Measurements from ENCODE around the gene CABYR. TPM values are rescaled to one million over a fixed set of nuclear protein-coding genes. Genes with fewer than 3 reads are reported as not detected.

The CABYR gene
- total RNA-seq, 1 donor from 2014 or later: 7.0 TPM

- no peaks in the 10 kb centered on the region for H3K79me2 ChIP-seq (ENCODE audit: insufficient read depth, low read length)
- no peaks in the 10 kb centered on the region for H3K4me1 ChIP-seq (ENCODE audit: insufficient read depth, low read length)
- no peak for DNase-seq (ENCODE audit: low read depth)
- H3K4me1 Mint-ChIP-seq (ENCODE audit: low read depth, unreplicated experiment): peaks cover 3% of the 10 kb centered on the region
- no peak overlapping the region for H3K4me2 ChIP-seq (ENCODE audit: low read length)
- peaks cover 1% of the 10 kb centered on the region for H3K9me3 Mint-ChIP-seq (ENCODE audit: unreplicated experiment)
- no peak for FAIRE-seq
- no peak overlapping the region for H3K27ac ChIP-seq (ENCODE audit: low read depth, low read length)
- H3K9me3 ChIP-seq (ENCODE audit: insufficient read depth, low read depth, low read length): no peaks in the 10 kb centered on the region
- H2AFZ ChIP-seq (ENCODE audit: low read depth, low read length): no peak overlapping the region
- H3K36me3 ChIP-seq (ENCODE audit: insufficient read depth, low read length): peaks cover 11% of the 10 kb centered on the region
- H3K4me3 ChIP-seq (ENCODE audit: insufficient read depth, low read depth, low read length): no peak overlapping the region
- no peak overlapping the region for H3K9ac ChIP-seq (ENCODE audit: low read length)
- TF ChIP-seq, protein P1, sequence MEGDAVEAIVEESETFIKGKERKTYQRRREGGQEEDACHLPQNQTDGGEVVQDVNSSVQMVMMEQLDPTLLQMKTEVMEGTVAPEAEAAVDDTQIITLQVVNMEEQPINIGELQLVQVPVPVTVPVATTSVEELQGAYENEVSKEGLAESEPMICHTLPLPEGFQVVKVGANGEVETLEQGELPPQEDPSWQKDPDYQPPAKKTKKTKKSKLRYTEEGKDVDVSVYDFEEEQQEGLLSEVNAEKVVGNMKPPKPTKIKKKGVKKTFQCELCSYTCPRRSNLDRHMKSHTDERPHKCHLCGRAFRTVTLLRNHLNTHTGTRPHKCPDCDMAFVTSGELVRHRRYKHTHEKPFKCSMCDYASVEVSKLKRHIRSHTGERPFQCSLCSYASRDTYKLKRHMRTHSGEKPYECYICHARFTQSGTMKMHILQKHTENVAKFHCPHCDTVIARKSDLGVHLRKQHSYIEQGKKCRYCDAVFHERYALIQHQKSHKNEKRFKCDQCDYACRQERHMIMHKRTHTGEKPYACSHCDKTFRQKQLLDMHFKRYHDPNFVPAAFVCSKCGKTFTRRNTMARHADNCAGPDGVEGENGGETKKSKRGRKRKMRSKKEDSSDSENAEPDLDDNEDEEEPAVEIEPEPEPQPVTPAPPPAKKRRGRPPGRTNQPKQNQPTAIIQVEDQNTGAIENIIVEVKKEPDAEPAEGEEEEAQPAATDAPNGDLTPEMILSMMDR (IDR thresholded peaks at IDR 0.05; ENCODE audit: insufficient read depth, low read depth, low read length): no peak
- TF ChIP-seq EZH2 (IDR thresholded peaks at IDR 0.05; ENCODE audit: insufficient read depth, low read length): no peak
- H3K27me3 Mint-ChIP-seq (ENCODE audit: low read depth, unreplicated experiment): no peaks in the 10 kb centered on the region
- no peak overlapping the region for H3K4me3 Mint-ChIP-seq (ENCODE audit: unreplicated experiment)
- H4K20me1 ChIP-seq (ENCODE audit: insufficient read depth, low read length): no peaks in the 10 kb centered on the region
- no peaks in the 10 kb centered on the region for H3K27me3 ChIP-seq (ENCODE audit: insufficient read depth, low read length)
- peaks cover 19% of the 10 kb centered on the region for H3K36me3 Mint-ChIP-seq (ENCODE audit: low read depth, unreplicated experiment)
- H3K27ac Mint-ChIP-seq (ENCODE audit: unreplicated experiment): no peak overlapping the region
These were observed 14.5 kb downstream of the CABYR start for GRCh38 chr18:24153397-24153796.

GRCh38 chr18:24157855-24158254 is 19.0 kb downstream of the CABYR start:
- Histone ChIP-seq H3K4me2 (ENCODE audit: low read length) (no peak overlapping the region), H3K27ac (ENCODE audit: low read depth, low read length) (no peak overlapping the region), H4K20me1 (ENCODE audit: insufficient read depth, low read length) (no peaks in the 10 kb centered on the region), H3K4me1 (ENCODE audit: insufficient read depth, low read length) (no peaks in the 10 kb centered on the region), H3K79me2 (ENCODE audit: insufficient read depth, low read length) (no peaks in the 10 kb centered on the region), H3K9ac (ENCODE audit: low read length) (no peak overlapping the region), H2AFZ (ENCODE audit: low read depth, low read length) (no peak overlapping the region), H3K4me3 (ENCODE audit: insufficient read depth, low read depth, low read length) (no peak overlapping the region), H3K27me3 (ENCODE audit: insufficient read depth, low read length) (no peaks in the 10 kb centered on the region), H3K9me3 (ENCODE audit: insufficient read depth, low read depth, low read length) (no peaks in the 10 kb centered on the region), H3K36me3 (ENCODE audit: insufficient read depth, low read length) (peaks cover 19% of the 10 kb centered on the region)
- H3K36me3 Mint-ChIP-seq (ENCODE audit: low read depth, unreplicated experiment): peaks cover 19% of the 10 kb centered on the region
- no peak overlapping the region for H3K4me3 Mint-ChIP-seq (ENCODE audit: unreplicated experiment)
- H3K27me3 Mint-ChIP-seq (ENCODE audit: low read depth, unreplicated experiment): no peaks in the 10 kb centered on the region
- no peak for FAIRE-seq
- no peaks in the 10 kb centered on the region for H3K9me3 Mint-ChIP-seq (ENCODE audit: unreplicated experiment)
- TF ChIP-seq, protein P1 (IDR thresholded peaks at IDR 0.05; ENCODE audit: insufficient read depth, low read depth, low read length): no peak
- no peak for TF ChIP-seq EZH2 (IDR thresholded peaks at IDR 0.05; ENCODE audit: insufficient read depth, low read length)
- no peak overlapping the region for H3K27ac Mint-ChIP-seq (ENCODE audit: unreplicated experiment)
- peaks cover 4% of the 10 kb centered on the region for H3K4me1 Mint-ChIP-seq (ENCODE audit: low read depth, unreplicated experiment)
- DNase-seq (ENCODE audit: low read depth): no peak

DNA sequence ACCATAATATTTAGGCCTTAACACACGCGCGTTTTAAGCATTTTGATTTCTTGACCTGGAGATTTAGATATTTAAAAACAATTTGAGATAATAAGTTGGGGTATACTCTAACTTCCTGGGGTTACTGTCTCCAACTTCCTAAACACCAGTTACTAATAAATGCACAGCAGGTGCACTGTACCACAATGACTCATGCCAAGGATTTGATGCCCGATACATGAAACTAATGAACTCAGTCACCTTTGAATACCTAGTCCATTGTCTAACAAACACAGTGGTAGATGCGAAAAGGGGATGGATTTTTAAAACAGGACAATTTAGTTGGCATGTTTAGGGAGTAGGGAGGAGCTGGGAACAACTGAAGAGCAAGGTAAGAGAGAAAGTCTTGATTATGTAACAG is 21.2 kb downstream of the CABYR start:
- Mint-ChIP-seq H3K27me3 (ENCODE audit: low read depth, unreplicated experiment) (no peaks in the 10 kb centered on the region), H3K9me3 (ENCODE audit: unreplicated experiment) (no peaks in the 10 kb centered on the region), H3K4me3 (ENCODE audit: unreplicated experiment) (no peak overlapping the region), H3K27ac (ENCODE audit: unreplicated experiment) (no peak overlapping the region), H3K4me1 (ENCODE audit: low read depth, unreplicated experiment) (peaks cover 4% of the 10 kb centered on the region), H3K36me3 (ENCODE audit: low read depth, unreplicated experiment) (peaks cover 19% of the 10 kb centered on the region)
- TF ChIP-seq EZH2 (IDR thresholded peaks at IDR 0.05; ENCODE audit: insufficient read depth, low read length): no peak
- TF ChIP-seq, protein P1 (IDR thresholded peaks at IDR 0.05; ENCODE audit: insufficient read depth, low read depth, low read length): no peak
- H3K27me3 ChIP-seq (ENCODE audit: insufficient read depth, low read length): no peaks in the 10 kb centered on the region
- H4K20me1 ChIP-seq (ENCODE audit: insufficient read depth, low read length): no peaks in the 10 kb centered on the region
- no peaks in the 10 kb centered on the region for H3K4me1 ChIP-seq (ENCODE audit: insufficient read depth, low read length)
- DNase-seq (ENCODE audit: low read depth) (no peak), FAIRE-seq (no peak)
- H3K9ac ChIP-seq (ENCODE audit: low read length): no peak overlapping the region
- no peak overlapping the region for H3K4me3 ChIP-seq (ENCODE audit: insufficient read depth, low read depth, low read length)
- H3K27ac ChIP-seq (ENCODE audit: low read depth, low read length): no peak overlapping the region
- H3K4me2 ChIP-seq (ENCODE audit: low read length): no peak overlapping the region
- no peaks in the 10 kb centered on the region for H3K79me2 ChIP-seq (ENCODE audit: insufficient read depth, low read length)
- peaks cover 19% of the 10 kb centered on the region for H3K36me3 ChIP-seq (ENCODE audit: insufficient read depth, low read length)
- no peaks in the 10 kb centered on the region for H3K9me3 ChIP-seq (ENCODE audit: insufficient read depth, low read depth, low read length)
- no peak overlapping the region for H2AFZ ChIP-seq (ENCODE audit: low read depth, low read length)

Data from astrocyte (in vitro differentiated cells and primary cell).